Thymus (tissue), 11 donors: ENCODE data around the gene RPSA. TPM values are rescaled to one million over a fixed set of nuclear protein-coding genes. Genes with fewer than 3 reads are reported as not detected.
"Not testable (repeated sequence)": the region's sequence is repeated elsewhere in the genome, so short reads cannot be mapped to it uniquely, and the experiment has no call there.

ENCODE experiments used
- DNase-seq, 9 donors: peaks; one replicate each; pipeline ENCODE4 v3.0.0-alpha.2; 2013; ENCODE audit warnings: low spot score in 9 of 9, low read depth in 6 of 9, missing footprints in 1 of 9
- H3K27ac ChIP-seq, 2 donors: one replicate each; pipeline ENCODE4 v1.5.1; 2013; ENCODE audit warnings: control low read depth in 1 of 2, low read depth in 1 of 2, low read length in 1 of 2, mild to moderate bottlenecking in 1 of 2, moderate library complexity in 1 of 2
- H3K27me3 ChIP-seq, 2 donors: one replicate each; pipeline ENCODE4 v1.5.1; 2013; ENCODE audit warnings: low read length in 1 of 2; ENCODE audit not compliant: control insufficient read depth in 2 of 2, insufficient read depth in 1 of 2
- H3K36me3 ChIP-seq, 2 donors: one replicate each; pipeline ENCODE4 v1.5.1; 2013; ENCODE audit warnings: low read length in 1 of 2, mild to moderate bottlenecking in 1 of 2, moderate library complexity in 1 of 2; ENCODE audit not compliant: control insufficient read depth in 2 of 2, insufficient read depth in 2 of 2
- H3K4me1 ChIP-seq, 2 donors: one replicate each; pipeline ENCODE4 v1.5.1; 2013; ENCODE audit warnings: low read length in 2 of 2; ENCODE audit not compliant: control insufficient read depth in 2 of 2, insufficient read depth in 2 of 2
- H3K4me3 ChIP-seq, 2 donors: one replicate each; pipeline ENCODE4 v1.5.1; 2013; ENCODE audit warnings: low read length in 2 of 2, control low read depth in 1 of 2, mild to moderate bottlenecking in 1 of 2
- H3K9me3 ChIP-seq, 2 donors: one replicate each; pipeline ENCODE4 v1.5.1; 2013; ENCODE audit warnings: low read length in 1 of 2, mild to moderate bottlenecking in 1 of 2; ENCODE audit not compliant: control insufficient read depth in 2 of 2, insufficient read depth in 1 of 2
- WGBS: extraction: QIAGEN DNeasy Blood & Tissue Kit; methylation state at CpG from one replicate; pipeline ENCODE4 v1.1.7; 2013; 5-methylcytosine and 5-hydroxymethylcytosine counted together
- polyA plus RNA-seq: library from polyadenylated mRNA; stranded (reverse); fragments of 200-250 nt; gene quantifications from one replicate; pipeline ENCODE4 v1.2.3, GENCODE V29; 2013
- total RNA-seq: library from RNA; stranded (reverse); fragments of 120-200 nt; gene quantifications from one replicate; pipeline ENCODE4 v1.2.4, GENCODE V29; 2013
- donor health status: healthy.

The RPSA gene
- total and polyA plus RNA-seq, 2 donors = 1,490 to 2,152 TPM

DNA sequence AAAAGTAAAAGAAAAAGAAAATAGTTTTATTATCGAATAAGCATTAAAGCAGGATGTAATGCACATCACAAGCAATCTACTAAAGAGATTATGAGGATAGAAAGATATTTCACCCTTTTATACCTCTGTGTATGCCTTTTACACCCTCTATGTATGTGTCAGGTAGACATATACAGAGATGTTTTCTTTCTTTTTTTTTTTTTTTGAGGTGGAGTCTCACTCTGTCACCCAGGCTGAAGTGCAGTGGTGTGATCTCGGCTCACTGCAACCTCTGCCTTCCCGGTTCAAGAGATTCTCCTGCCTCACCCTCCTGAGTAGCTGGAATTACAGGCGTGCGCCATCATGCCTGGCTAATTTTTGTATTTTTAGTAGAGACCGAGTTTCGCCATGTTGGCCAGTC is 47.4 kb downstream of the RPSA start:
- H3K27ac ChIP-seq, DNase-seq, H3K36me3 ChIP-seq, H3K9me3 ChIP-seq, H3K4me3 ChIP-seq, H3K27me3 ChIP-seq, H3K4me1 ChIP-seq: not testable (repeated sequence)
- 92% methylated on average over 7 of the region's 7 CpGs for WGBS

DNA sequence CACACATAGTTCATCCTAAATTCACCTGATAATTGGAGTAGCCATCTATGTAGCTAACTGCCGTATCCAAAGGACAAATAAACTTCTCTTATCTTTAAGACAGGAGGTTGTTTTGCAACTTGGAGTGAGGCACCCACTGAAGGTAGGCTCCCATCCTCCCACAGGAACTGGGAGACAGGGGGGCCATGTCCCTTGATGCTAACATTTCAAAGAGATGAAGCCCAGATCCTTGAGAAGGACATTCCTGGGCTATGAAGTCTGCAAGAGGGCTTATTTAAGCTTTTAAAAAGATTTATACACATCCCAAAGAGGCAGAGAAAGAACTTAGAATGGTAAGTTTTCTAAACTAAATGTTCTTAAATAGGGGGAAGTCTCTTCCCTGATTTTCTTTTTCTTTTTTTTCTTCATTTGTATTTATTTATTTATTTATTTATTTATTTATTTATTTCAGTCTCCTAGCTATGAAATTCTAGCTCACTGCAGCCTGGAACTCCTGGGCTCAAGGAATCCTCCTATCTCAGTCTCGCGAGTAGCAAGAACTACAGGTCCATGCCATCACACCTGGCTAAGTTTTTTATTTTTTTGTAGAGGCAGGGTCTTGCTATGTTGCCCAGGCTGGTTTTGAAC is 48.2 kb downstream of the RPSA start:
- Histone ChIP-seq H3K27ac (no peak overlapping the region), H3K4me1 (no peaks in the 10 kb centered on the region), H3K36me3 (no peaks in the 10 kb centered on the region), H3K4me3 (no peak overlapping the region), H3K9me3 (no peaks in the 10 kb centered on the region), H3K27me3 (no peaks in the 10 kb centered on the region)
- DNase-seq = no peak
- 64% methylated on average over 3 of the region's 3 CpGs for WGBS

GRCh38 chr3:39456159-39456558 is 49.6 kb downstream of the RPSA start:
- H3K27me3 ChIP-seq = no peaks in the 10 kb centered on the region
- DNase-seq = no peak
- H3K4me1 ChIP-seq = no peaks in the 10 kb centered on the region
- over 99% methylated on average over 20 of the region's 20 CpGs for WGBS
- no peak overlapping the region for H3K27ac ChIP-seq
- no peaks in the 10 kb centered on the region for H3K9me3 ChIP-seq
- H3K36me3 ChIP-seq = no peaks in the 10 kb centered on the region
- no peak overlapping the region for H3K4me3 ChIP-seq

DNA sequence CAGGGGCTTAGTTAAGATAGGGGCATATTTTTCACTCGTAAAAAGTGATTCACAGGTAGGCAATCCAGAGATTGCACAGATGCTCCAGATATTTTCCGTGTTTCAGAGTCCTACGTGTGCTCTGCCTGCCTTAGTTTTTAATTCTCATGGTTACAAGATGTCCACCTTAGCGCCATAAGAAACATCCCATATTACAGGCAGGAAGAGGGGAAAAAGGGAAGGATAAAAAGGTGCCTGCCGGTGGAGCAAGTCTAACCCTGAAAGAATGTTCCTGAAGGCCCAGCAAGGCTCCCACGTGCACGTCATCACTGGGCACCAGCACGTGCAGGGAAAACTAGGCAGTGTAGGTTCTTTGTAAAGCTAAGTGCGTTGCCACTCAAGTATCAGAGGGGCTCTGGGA is 50.8 kb downstream of the RPSA start:
- 96% methylated on average over 9 of the region's 9 CpGs for WGBS
- no peak overlapping the region for H3K27ac ChIP-seq
- H3K36me3 ChIP-seq = no peaks in the 10 kb centered on the region

DNA sequence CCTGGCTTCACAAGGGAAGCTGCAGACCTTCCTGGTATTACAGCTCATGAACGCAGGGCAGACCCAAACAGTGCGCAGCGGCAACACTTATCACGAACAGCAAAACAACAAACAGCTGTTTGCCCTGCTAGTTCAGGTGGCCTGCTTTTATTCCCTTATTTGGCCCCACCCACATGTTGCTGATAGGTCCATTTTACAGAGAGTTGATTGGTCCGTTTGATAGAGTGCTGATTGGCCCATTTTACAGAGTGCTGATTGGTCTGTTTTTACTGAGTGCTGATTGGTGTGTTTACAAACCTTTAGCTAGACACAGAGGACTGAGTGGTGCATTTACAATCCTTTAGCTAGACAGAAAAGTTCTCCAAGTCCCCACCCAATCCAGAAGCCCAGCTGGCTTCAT is 52.1 kb downstream of the RPSA start:
- WGBS = 87% methylated on average over 5 of the region's 5 CpGs
- not testable (repeated sequence) for H3K4me1 ChIP-seq, H3K27me3 ChIP-seq

More for the DNA sequence above, 50.8 kb downstream of the RPSA start:
- Histone ChIP-seq H3K4me1 (no peaks in the 10 kb centered on the region), H3K9me3 (no peaks in the 10 kb centered on the region), H3K27me3 (no peaks in the 10 kb centered on the region), H3K4me3 (no peak overlapping the region)
- DNase-seq = no peak

DNA sequence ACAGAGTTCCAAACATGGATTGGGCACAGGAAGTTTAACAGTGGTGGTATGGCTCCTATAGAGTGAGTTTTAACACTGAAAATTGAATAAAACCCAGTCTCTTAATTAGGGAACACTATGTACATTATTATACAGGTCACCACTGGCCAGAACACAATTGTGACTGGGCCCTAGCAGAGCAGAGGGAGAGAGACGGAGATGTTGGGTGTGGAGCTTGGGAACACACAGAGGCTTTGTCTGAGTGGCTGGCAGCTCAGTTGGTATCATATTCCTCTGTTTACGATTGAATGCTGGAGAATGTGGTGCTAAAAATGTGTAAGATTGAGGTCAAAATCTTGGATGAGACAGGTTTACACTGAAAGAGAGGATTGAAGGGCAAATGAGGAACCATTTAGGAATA is 54.2 kb downstream of the RPSA start:
- no peaks in the 10 kb centered on the region for H3K9me3 ChIP-seq
- DNase-seq = no peak
- H3K36me3 ChIP-seq = no peaks in the 10 kb centered on the region
- H3K27ac ChIP-seq = no peak overlapping the region
- WGBS = 96% methylated on average over 2 of the region's 2 CpGs
- no peaks in the 10 kb centered on the region for H3K4me1 ChIP-seq
- H3K27me3 ChIP-seq = no peaks in the 10 kb centered on the region
- no peak overlapping the region for H3K4me3 ChIP-seq

More for the DNA sequence above, 52.1 kb downstream of the RPSA start:
- not testable (repeated sequence) for H3K9me3 ChIP-seq, H3K4me3 ChIP-seq, DNase-seq, H3K27ac ChIP-seq, H3K36me3 ChIP-seq

Other genes with a start within 250 kb of the RPSA start
- 0.52 TPM for gene XIRP1, start 214.1 kb upstream of the RPSA start, total RNA-seq
- gene XIRP1, start 214.1 kb upstream of the RPSA start, polyA plus RNA-seq = 1.1 TPM
- gene CX3CR1, start 126.7 kb upstream of the RPSA start, total RNA-seq = 2.3 TPM
- gene CX3CR1, start 126.7 kb upstream of the RPSA start, polyA plus RNA-seq = 0.55 TPM
- gene CCR8, start 77.0 kb upstream of the RPSA start, total RNA-seq = 1.8 TPM
- gene CCR8, start 77.0 kb upstream of the RPSA start, polyA plus RNA-seq = 2.1 TPM
- gene SLC25A38, start 23.4 kb upstream of the RPSA start, total RNA-seq = 26.3 TPM
- 39.6 TPM for gene SLC25A38, start 23.4 kb upstream of the RPSA start, polyA plus RNA-seq
- gene MOBP, start 61.0 kb downstream of the RPSA start, total RNA-seq = 0.05 TPM
- 0.16 TPM for gene MOBP, start 61.0 kb downstream of the RPSA start, polyA plus RNA-seq